Activated T-helper 2 cell treated with anti-CD3 and anti-CD28 coated beads, Interferon-gamma antibody, Interleukin-2, Interleukin-4, amounts not matched to agents 10 μg/mL and 5 μg/mL and 100 μg/mL, durations not matched to agents 14 hours and 24 hours and 36 hours (primary cell): ENCODE results near the gene MICAL2. TPM values are rescaled to one million over a fixed set of nuclear protein-coding genes. Genes with fewer than 3 reads are reported as not detected.

Source experiments
- DNase-seq: peaks from one replicate; pipeline ENCODE4 v3.0.0; 2021; ENCODE audit warnings: low spot score
- H3K27ac Mint-ChIP-seq: one replicate; pipeline ENCODE4 v1.8.0; 2021; ENCODE audit warnings: mixed read lengths
- H3K27me3 Mint-ChIP-seq: one replicate; pipeline ENCODE4 v1.8.0; 2021; ENCODE audit warnings: low read depth, mixed read lengths
- H3K36me3 Mint-ChIP-seq: one replicate; pipeline ENCODE4 v1.8.0; 2021; ENCODE audit warnings: low read depth, mixed read lengths
- H3K4me1 Mint-ChIP-seq: one replicate; pipeline ENCODE4 v1.8.0; 2021; ENCODE audit warnings: low read depth, mixed read lengths
- H3K4me3 Mint-ChIP-seq: one replicate; pipeline ENCODE4 v1.8.0; 2021; ENCODE audit warnings: low read depth, mild to moderate bottlenecking, moderate library complexity, mixed read lengths
- H3K9me3 Mint-ChIP-seq: one replicate; pipeline ENCODE4 v1.8.0; 2021; ENCODE audit warnings: mixed read lengths
- intact Hi-C: fragments of 100-400 bp; cut with micrococcal nuclease; formaldehyde crosslinking; loops from one replicate; pipeline ENCODE4 v1.15.1; 2023
- total RNA-seq: library from RNA; stranded (reverse); gene quantifications from 2 replicates; pipeline ENCODE4 v1.2.3, GENCODE V29; 2022

Gene MICAL2
- total RNA-seq, 1 donor from 2014 or later, result 736 TPM

DNA sequence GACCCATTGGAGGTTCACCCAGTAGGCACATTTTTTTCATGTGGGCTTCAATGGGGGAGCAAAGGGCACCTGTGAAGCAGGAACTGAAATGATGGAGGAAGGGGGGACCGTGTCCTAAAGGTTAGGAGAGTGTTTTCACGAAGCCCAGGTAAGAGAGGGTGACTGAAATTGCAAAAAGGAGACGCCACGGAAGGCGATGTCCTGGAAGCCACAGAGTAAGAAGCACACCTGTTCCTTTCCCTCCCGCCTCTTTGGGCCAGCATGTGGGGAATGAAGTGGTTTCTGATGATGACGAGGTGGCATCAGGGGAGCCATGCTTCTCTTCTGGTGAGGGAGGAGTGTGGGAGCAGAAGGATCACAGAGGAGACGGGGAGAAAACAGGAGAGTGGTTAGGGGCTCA lies 37.0 kb upstream of the MICAL2 start:
- H3K4me1 Mint-ChIP-seq, result peaks cover 13% of the 10 kb centered on the region
- H3K9me3 Mint-ChIP-seq, result no peaks in the 10 kb centered on the region
- intact Hi-C loops, result no loop called here
- no peak overlapping the region for H3K4me3 Mint-ChIP-seq
- H3K27ac Mint-ChIP-seq, result no peak overlapping the region
- DNase-seq, result no peak
- peaks cover 2% of the 10 kb centered on the region for H3K27me3 Mint-ChIP-seq
- no peaks in the 10 kb centered on the region for H3K36me3 Mint-ChIP-seq

DNA sequence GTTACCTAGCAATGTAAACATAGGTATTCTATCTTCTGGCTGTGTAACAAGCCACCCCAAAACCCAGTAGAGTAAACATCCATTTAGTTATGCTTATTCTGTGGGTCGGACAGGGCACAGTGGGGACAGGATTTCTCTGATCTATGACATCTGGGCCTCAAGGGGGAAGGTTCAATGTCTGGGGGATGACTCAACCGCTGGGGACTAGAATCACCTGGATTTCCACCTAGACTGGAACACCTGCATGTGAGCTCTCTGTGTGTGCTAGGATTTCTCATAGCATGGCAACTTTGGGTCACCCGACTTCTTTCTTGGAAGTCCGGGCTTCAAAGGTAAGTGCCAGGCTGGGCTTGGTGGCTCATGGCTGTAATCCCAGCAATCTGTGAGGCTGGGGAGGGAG lies 36.5 kb upstream of the MICAL2 start:
- intact Hi-C loops, result no loop called here
- Mint-ChIP-seq H3K27ac (no peak overlapping the region), H3K27me3 (peaks cover 2% of the 10 kb centered on the region), H3K4me1 (peaks cover 14% of the 10 kb centered on the region), H3K9me3 (no peaks in the 10 kb centered on the region), H3K36me3 (no peaks in the 10 kb centered on the region), H3K4me3 (no peak overlapping the region)
- DNase-seq, result no peak

DNA sequence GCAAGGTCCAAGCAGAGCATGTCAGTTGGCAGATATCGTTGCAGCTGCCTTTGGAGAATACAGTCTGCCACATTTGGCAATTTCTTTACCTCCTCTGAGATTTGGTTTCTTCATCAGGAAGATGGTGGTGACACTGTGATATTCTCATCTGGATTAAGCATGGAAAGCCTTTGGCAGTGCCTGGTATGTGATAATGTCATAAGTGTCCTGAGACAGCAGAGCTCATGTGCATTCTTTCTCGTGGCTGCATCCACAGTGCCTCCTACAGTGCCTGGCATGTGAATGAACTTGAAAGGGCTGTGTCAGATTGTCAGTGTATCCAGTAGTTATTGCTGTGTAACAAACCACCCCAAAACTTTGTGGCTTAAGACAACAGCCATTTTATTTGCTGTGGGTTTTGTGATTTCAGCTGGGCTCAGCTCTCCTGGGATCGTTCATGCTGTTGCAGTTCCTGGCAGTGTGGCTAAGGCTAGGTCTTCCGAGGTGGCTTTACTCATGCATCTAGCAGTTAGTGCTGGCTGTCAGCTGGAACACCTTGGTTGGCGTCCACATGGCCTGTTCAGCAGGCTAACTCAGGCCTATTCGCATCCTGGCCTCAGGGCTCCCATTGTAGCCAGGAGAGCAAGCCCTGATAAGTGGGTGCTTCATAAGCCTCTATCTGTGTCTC lies 35.7 kb upstream of the MICAL2 start:
- H3K4me1 Mint-ChIP-seq, result peaks cover 15% of the 10 kb centered on the region
- H3K4me3 Mint-ChIP-seq, result no peak overlapping the region
- intact Hi-C loops, result no loop called here
- H3K27me3 Mint-ChIP-seq, result peaks cover 2% of the 10 kb centered on the region
- H3K9me3 Mint-ChIP-seq, result no peaks in the 10 kb centered on the region
- no peaks in the 10 kb centered on the region for H3K36me3 Mint-ChIP-seq
- DNase-seq, result no peak
- H3K27ac Mint-ChIP-seq, result no peak overlapping the region

DNA sequence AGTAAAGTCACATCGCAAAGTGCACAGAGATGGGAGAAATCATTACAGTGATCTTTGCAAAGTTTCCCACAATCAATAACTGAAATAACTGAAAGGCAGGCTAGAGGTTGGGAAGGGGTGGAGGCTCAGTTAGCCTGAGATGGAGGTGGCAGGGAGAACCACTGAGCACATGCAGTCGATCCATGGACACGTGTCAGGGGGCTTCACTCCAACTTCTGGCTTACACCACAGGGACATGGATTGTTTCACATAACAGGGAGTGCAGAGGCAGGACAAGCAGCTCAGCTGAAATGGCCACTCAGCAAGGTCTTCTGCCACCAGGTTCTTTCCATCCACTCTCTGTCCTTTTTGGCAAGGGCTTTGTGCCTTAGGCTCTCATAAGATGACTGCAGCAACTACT lies 35.1 kb upstream of the MICAL2 start:
- intact Hi-C loops, result no loop called here
- Mint-ChIP-seq H3K4me3 (no peak overlapping the region), H3K36me3 (no peaks in the 10 kb centered on the region), H3K27me3 (peaks cover 2% of the 10 kb centered on the region), H3K4me1 (peaks cover 15% of the 10 kb centered on the region), H3K27ac (no peak overlapping the region), H3K9me3 (no peaks in the 10 kb centered on the region)
- no peak for DNase-seq

DNA sequence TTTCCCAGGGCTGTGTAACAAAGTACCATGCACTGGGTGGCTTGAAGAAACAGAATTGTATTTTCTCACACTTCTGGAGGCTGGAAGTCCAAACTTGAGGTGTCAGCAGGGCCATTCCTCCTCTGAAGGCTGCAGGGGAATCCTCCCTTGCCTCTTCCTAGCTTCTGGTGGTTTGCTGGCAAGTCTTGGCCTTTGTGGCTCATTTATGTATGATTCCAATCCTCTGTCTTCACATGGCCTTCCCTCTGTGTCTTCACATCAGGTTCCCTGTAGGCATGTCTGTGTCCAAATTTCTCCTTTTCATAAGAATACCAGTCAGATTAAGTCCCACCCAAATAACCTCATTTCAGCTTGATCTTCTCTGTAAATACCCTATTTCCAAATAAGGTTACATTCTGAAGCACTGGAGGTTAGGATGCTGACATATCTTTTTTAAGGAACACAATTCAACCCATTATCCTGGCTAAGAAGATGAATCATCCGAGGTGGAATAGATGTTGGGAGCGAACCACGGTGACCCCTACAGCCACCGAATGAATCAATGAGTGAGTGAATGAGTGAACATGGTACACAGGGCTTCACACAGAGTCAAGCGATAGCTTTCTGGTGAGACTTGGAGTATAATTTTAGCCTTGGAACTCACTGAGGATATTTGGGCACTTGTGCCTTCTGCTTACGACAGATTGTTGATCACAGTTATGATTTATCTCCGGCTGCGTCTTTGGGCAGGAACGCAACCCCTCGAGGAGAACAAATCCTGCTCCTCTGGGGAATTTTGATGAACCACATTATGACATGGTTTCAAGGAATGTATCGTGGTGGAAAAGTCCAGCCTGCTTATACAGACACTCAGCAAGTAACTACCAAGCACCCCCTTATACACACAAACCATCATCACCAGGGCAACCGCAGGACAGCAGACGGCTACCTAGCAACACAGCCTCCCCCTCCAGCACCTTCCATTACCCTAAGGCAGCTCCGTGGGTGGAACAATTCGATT lies 34.3 kb upstream of the MICAL2 start:
- H3K27me3 Mint-ChIP-seq, result peaks cover 2% of the 10 kb centered on the region
- H3K36me3 Mint-ChIP-seq, result no peaks in the 10 kb centered on the region
- intact Hi-C loops, result no loop called here
- no peak overlapping the region for H3K27ac Mint-ChIP-seq
- H3K4me3 Mint-ChIP-seq, result no peak overlapping the region
- no peak for DNase-seq
- peaks cover 15% of the 10 kb centered on the region for H3K4me1 Mint-ChIP-seq
- H3K9me3 Mint-ChIP-seq, result no peaks in the 10 kb centered on the region

DNA sequence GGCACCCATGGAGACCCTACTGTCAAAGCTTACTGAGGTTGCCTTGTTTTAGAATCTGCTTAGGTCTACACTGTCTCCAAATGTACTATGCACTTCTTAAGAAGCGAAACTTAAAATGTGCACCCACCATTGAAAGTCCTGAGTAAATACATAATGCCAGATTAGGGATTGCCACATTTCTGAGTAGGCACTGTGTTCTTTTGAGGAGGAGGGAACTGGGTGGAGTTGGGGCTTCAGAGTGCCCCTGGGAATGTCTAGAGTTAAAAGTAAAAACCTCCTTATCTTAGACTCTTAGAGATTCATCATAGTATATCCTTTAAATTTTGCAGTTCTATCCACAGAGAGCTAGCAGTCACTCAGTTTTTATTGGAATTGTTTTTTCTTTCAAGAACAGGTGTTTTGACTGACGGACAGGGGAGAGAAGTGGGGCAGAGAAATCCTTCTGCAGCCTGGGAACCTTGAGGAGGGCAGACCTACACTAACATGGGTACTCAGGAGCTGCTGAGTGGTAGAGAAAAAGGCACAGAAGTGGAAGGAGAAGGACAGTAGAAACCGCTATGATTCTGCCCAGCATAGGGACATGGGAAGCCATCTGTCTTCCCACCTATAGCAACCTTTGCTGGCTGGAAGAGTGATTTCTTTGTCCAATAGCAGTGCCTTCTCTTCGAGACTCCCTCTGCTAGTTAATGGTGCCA lies 33.4 kb upstream of the MICAL2 start:
- H3K4me3 Mint-ChIP-seq, result no peak overlapping the region
- no peaks in the 10 kb centered on the region for H3K36me3 Mint-ChIP-seq
- intact Hi-C loops, result no loop called here
- no peak for DNase-seq
- H3K4me1 Mint-ChIP-seq, result peaks cover 11% of the 10 kb centered on the region
- H3K9me3 Mint-ChIP-seq, result no peaks in the 10 kb centered on the region
- no peak overlapping the region for H3K27ac Mint-ChIP-seq
- H3K27me3 Mint-ChIP-seq, result peaks cover 2% of the 10 kb centered on the region

DNA sequence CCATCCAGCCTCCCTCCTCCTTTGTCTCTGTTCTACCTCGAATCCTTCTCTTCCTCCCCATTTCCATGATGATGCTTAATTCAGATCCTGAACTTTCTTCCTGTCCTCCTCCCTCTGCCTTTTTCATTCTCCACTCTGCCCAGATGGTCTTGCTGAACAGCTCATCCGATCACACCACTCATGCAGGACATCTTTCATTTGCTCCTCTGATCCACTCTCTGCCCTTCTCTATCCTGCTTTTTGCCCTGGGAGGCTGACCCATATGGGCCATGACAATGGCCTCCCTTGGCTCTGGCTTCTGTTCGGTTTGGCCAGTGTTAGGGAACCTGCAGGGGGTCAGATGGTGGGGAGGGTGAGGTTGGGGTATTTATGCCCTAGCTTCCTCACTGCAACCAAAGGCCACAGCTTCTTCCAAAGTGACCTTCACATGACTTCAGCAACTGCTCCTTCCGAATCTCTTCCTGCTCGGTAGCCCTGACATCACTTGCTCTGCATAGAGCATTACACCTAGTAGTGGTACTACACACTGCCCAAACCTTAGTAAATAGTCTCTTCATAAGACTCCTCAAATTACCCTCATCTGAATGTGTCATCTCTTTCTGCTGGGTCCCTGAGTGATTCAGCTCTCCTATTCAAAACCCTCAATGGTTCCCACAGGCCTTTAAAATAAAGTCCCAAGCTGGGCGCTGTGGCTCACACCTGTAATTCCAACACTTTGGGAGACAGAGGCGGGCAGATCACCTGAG lies 32.7 kb upstream of the MICAL2 start:
- no peak for DNase-seq
- no peaks in the 10 kb centered on the region for H3K36me3 Mint-ChIP-seq
- H3K4me1 Mint-ChIP-seq, result peaks cover 5% of the 10 kb centered on the region
- H3K9me3 Mint-ChIP-seq, result no peaks in the 10 kb centered on the region
- H3K27ac Mint-ChIP-seq, result no peak overlapping the region
- H3K27me3 Mint-ChIP-seq, result peaks cover 2% of the 10 kb centered on the region
- intact Hi-C loops, result no loop called here
- H3K4me3 Mint-ChIP-seq, result no peak overlapping the region

DNA sequence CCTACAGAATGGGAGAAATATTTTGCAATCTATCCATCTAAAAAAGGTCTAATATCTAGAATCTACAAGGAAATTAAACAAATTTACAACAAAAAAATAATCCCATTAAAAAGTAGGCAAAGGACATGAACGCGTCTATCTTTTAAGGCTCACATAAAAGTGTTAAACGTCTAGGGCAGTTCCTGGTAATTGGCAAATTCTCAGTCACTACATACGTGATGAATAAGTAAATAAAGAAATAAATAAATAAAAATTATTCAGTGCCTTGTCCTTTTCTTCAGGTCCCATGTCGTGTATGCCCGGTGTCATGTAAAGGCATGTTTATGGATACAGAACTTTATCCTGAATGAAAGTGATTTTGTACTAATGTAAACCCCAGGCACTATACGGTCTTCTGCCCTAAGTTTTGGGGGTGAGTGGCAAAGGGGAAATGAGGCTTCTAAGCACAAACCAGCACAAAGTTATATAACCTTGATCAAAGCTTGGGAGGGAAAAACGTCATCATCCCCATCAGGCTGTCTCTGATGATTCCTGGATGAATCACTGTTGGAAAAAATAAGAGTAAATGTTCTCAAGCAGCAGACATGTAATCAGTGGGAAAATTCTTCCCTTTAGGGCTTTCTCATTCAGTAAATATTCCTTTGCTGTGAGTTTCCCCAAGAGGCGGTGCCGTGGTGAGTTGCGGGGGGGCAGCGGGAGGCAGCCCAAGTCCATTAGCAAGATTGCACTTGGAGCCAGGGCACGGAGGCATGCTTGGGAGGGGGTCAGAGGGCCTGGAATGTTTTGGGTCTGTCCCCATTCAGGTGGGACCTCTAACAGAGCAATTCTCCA lies 30.4 kb upstream of the MICAL2 start:
- H3K27me3 Mint-ChIP-seq, result peaks cover 2% of the 10 kb centered on the region
- H3K4me1 Mint-ChIP-seq, result peaks cover 9% of the 10 kb centered on the region
- no peak overlapping the region for H3K27ac Mint-ChIP-seq
- no peak for DNase-seq
- intact Hi-C loops, result no loop called here
- H3K36me3 Mint-ChIP-seq, result no peaks in the 10 kb centered on the region
- peaks cover 4% of the 10 kb centered on the region for H3K9me3 Mint-ChIP-seq
- H3K4me3 Mint-ChIP-seq, result no peak overlapping the region

DNA sequence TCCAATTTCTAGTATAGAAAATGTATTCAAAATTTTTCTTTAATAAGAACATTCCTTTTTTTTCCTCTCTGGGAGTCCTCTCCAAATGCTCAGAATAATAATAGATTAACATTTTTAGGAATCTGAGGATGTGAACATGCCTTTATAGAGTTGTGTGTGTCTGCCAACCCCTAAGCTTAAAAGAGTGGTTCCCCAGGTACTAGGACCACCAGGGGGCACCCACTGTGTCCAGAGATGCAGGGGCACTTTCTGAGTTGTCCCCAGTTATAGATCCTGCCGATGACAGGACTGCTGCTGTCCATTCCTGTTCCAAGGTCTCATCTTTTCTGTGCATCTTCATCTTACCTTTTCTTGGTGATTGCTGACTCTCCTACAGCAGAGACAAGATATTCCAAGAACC lies 27.0 kb upstream of the MICAL2 start:
- intact Hi-C loops, result no loop called here
- Mint-ChIP-seq H3K27ac (no peak overlapping the region), H3K36me3 (no peaks in the 10 kb centered on the region), H3K9me3 (peaks cover 4% of the 10 kb centered on the region), H3K27me3 (no peaks in the 10 kb centered on the region), H3K4me1 (peaks cover 36% of the 10 kb centered on the region), H3K4me3 (no peak overlapping the region)
- DNase-seq, result no peak

DNA sequence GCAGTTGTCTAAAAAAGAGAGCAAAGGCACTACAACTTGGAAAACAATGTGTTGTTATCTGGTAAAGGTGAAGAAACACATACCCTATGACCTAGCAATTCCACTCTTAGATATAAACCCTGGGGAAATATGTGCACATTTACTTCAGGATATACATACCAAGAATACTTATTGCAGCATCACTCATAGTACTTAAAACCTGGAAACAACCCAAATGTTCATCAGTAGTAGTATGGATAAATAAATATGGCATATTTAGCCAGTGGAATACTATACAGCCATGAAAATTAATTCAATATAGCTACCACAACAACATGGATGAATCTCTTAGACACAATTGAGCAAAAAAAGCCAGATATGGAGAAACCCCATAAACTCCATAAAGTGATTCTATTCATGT lies 26.1 kb upstream of the MICAL2 start:
- Mint-ChIP-seq H3K27ac (no peak overlapping the region), H3K4me1 (peaks cover 42% of the 10 kb centered on the region), H3K4me3 (no peak overlapping the region), H3K36me3 (no peaks in the 10 kb centered on the region), H3K9me3 (peaks cover 4% of the 10 kb centered on the region), H3K27me3 (no peaks in the 10 kb centered on the region)
- DNase-seq, result no peak
- intact Hi-C loops, result no loop called here

DNA sequence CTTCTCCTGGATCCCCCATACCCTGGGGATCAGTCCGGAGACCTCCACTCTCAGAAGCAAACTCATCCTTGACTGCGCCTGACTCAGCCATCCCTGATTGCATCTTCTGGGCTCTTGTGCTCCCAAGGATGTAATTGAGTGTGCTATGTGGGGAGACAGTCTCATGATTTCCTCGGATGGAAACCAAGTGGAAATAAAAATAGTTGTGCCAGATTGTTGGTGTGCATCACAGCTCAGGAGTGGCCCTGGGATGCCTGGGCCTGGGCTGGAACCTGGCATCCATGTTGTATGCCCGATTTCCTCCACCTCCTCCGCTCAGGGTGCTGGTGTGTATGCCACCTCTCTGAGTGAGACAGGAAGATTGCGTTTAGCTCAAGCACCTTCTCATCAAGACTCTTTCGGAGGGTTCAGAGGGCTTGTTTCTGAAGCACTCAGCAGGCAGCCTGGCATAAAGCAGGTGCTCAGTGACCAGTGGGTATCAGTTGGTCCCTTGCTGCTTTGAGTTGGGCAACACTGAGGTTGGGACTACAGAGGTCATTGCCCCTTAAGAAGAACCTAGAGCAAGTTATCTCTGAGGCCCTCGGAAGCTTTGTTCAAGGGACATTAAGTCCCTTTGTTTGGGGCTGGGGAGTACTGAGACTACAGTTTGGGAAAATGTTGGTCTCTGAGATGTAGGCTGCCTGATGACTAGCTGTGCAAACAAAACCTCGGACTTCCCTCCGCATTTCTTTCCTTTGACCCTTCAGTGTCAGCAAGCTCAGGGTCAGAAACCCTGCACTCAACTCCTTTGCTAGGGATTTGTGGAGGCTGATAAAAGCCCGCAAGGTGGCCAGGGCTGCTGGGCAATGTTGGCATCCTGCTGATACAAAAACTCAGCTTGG lies 24.8 kb upstream of the MICAL2 start:
- Mint-ChIP-seq H3K4me1 (peaks cover 53% of the 10 kb centered on the region), H3K27ac (no peak overlapping the region), H3K4me3 (no peak overlapping the region), H3K36me3 (no peaks in the 10 kb centered on the region), H3K9me3 (peaks cover 4% of the 10 kb centered on the region), H3K27me3 (no peaks in the 10 kb centered on the region)
- intact Hi-C loops, result loop anchor here (2.0 to 5.0 kb wide), 2 partner anchors 33 to 151 kb away; no protein-coding TSS in a partner anchor
- DNase-seq, result no peak
